Esophagus squamous epithelium (tissue), 4 donors: Measurements from ENCODE around the gene FNIP2.

Source experiments
- CTCF ChIP-seq, 6 experiments: fragments of 450-650 bp in 4 of 6; fragments of 200-600 bp in 2 of 6; sonication (generic) in 2 of 6; IDR thresholded peaks; one replicate each; pipeline ENCODE4 v1.5.1; 2016 to 2019; ENCODE audit warnings: antibody characterized with exemption in 6 of 6, mild to moderate bottlenecking in 4 of 6, moderate library complexity in 4 of 6
- POLR2A ChIP-seq, 4 donors: fragments of 450-650 bp; IDR thresholded peaks; one replicate each; pipeline ENCODE4 v1.6.1; 2017; ENCODE audit warnings: antibody characterized with exemption in 4 of 4, mild to moderate bottlenecking in 4 of 4, moderate library complexity in 3 of 4

DNA sequence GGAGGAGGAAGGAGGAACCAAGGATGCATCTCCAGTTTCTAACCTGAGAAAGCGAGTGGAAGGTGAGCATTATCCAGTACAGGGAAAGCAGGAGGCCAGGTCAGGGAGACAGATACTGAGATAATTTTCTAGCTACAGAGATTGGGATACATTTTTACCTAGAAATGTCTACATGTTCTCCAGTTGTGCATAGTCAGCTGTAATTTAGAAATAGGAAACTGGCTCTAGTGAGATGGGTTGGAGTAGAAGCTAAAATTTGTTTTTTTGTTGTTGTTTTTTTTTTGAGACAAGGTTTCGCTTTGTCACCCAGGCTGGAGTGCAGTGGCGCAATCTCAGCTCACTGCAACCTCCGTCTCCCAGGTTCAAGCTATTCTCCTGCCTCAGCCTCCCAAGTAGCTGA lies 71.3 kb downstream of the FNIP2 start:
- TF ChIP-seq CTCF (IDR thresholded peaks at IDR 0.05) (no peak), POLR2A (IDR thresholded peaks at IDR 0.05) (no peak)
